HG02798 (cell line): Measurements from ENCODE around the gene TMEM134.
A peak's percentile ranks its signal among the peaks of the same experiment; 100 is the strongest.
"Not testable (repeated sequence)": the region's sequence is repeated elsewhere in the genome, so short reads cannot be mapped to it uniquely, and the experiment has no call there.

Source experiments
- ATAC-seq: cut with Tn5 transposase; IDR thresholded peaks from one replicate; pipeline ENCODE4 v1.9.1; 2021; ENCODE audit warnings: mild to moderate bottlenecking; ENCODE audit not compliant: unreplicated experiment, poor library complexity

The TMEM134 gene

GRCh38 chr11:67428052-67429001, 40.7 kb downstream of the TMEM134 start, which contains the start of gene RPS6KB2:
RPS6KB2 (plus strand) TSS chr11:67428494; CDS start chr11:67428546, 52 bp downstream.
- peak; percentile 91 for ATAC-seq

DNA sequence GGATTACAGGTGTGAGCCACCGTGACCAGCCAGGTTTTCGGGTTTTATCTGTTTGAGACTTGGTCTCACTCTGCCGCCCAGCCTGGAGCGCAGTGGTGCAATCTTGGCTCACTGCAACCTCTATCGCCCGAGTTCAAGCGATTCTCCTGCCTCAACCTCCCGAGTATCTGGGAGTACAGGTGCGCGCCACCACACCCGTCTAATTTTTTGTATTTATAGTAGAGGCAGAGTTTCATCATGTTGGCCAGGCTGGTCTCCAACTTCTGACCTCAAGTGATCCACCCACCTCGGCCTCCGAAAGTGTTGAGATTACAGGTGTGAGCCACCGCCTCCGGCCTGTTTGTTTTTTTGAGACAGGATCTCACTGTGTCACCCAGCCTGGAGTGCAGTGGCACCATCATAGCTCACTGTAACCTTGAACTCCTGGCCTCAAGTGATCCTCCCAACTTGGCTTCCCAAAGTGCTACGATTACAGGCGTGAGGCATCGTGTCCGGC, 41.6 kb downstream of the TMEM134 start:
- not testable (repeated sequence) for ATAC-seq

GRCh38 chr11:67423891-67424613, 45.0 kb downstream of the TMEM134 start:
- no peak for ATAC-seq

DNA sequence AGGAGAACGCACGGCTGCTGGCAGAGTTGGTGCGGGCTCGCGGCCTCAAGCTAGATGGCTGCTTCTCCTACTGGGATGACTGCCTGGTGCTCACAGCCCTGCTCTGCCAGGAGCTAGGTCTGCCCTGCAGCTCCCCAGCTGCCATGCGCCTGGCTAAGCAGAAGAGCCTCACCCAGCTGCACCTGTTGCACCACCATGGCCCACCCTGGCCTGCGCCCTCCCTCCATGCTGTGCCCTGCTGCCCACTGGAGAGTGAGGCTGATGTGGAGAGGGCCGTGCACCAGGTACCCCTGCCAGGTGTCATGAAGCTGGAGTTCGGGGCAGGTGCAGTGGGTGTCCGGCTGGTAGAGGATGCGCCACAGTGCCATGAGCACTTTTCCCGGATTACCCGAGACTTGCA, 45.6 kb downstream of the TMEM134 start:
- ATAC-seq: no peak

GRCh38 chr11:67422891-67423290, 46.2 kb downstream of the TMEM134 start:
- ATAC-seq: no peak

GRCh38 chr11:67421430-67422031, 47.5 kb downstream of the TMEM134 start:
- ATAC-seq: no peak

GRCh38 chr11:67420646-67421429, 48.2 kb downstream of the TMEM134 start:
- peak; percentile 90 for ATAC-seq

DNA sequence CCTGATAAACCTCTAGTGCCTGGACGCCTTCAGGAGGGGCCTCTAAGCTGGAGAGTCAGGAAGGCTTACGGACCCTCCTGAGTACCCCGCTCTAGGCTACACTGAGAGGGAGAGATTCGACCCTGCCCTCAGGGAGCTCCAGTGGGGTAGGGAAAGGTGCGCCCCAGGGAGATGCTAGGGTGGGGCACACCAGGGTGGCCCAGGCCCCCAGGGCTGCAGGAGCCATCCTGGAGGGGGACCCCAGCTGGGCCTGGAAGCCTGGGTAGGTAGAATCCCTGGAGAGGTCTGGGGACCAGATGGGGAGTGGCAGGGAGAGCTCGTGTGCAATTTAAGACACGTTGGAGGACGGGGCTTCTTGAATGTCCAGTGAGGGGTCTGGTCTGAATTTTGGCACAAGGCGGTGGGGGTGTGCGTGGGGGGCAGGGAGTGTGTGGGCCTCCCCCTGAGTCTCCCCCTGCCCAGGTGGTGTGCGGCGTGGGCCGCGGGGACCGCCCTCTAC, 48.9 kb downstream of the TMEM134 start:
- no peak for ATAC-seq

DNA sequence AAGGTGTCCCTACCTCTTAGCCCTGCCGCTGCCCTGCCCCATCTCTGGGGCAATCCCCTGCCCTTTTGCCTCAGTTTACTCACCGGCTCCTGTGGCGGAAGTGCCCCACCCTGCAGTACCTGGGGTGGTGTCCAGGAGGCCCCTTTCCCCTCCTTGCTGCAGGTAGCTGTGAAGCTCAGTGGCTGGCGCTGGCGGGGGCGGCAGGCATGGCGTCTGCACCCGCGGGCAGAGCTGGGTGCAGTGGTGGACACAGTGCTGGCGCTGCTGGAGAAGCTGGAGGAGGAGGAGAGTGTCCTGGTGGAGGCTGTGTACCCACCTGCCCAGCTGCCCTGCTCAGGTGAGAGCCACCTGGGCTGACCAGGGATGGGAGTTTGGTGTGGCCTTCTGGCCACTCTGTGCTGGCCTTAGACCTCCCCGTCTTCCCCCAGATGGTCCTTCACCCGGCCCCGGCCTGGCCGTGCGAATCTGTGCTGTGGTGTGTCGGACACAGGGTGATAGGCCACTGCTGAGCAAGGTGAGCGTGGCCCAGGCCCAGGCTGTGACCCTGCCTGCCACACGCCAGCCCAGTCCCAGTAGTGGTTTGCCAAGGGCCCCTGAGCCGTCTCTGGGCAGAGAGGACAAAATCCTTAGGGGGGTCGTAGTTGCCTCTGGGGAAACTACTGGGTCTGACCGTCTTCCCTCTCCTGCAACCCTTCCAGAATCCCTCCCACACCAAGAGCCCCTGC, 49.6 kb downstream of the TMEM134 start:
- no peak for ATAC-seq

DNA sequence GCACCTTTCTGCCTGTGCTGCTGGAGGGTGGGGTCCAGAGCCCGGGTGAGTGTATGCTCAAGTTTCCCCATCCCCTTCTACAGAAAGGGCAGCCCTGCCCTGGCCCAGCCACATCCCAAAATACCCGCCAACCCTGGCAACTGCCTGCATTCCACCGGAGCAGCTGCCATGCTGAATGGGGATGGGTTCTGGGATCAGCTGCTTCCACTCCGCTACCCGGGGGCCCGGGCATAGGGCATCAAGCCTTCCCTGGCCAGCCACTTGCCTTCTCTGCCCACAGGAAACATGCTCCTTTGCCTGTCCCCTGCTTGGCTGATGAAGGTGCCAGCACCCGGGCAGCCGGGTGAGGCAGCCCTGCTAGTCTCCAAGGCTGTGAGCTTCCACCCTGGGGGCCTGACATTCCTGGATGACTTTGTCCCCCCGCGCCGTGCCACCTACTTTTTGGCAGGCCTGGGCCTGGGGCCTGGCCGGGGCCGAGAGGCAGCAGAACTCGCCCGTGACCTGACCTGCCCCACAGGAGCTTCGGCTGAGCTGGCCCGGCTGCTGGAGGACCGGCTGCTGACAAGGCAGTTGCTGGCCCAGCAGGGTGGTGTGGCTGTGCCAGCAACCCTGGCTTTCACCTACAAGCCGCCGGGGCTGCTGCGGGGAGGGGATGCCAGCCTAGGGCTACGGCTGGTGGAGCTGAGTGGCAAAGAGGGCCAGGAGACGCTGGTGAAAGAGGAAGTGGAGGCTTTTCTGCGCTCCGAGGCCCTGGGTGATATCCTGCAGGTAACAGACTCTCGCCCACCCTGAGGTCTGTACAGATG, 50.4 kb downstream of the TMEM134 start:
- no peak for ATAC-seq

- ATAC-seq: no peak
These were observed 51.6 kb downstream of the TMEM134 start for GRCh38 chr11:67417425-67417824.

- ATAC-seq: no peak
These were observed 52.4 kb downstream of the TMEM134 start for GRCh38 chr11:67416416-67417335.

- no peak for ATAC-seq
These were observed 53.3 kb downstream of the TMEM134 start, which contains the start of gene CARNS1 for GRCh38 chr11:67415501-67416304. CARNS1 (plus strand) TSS chr11:67415678; CDS start chr11:67416200, 522 bp downstream.

DNA sequence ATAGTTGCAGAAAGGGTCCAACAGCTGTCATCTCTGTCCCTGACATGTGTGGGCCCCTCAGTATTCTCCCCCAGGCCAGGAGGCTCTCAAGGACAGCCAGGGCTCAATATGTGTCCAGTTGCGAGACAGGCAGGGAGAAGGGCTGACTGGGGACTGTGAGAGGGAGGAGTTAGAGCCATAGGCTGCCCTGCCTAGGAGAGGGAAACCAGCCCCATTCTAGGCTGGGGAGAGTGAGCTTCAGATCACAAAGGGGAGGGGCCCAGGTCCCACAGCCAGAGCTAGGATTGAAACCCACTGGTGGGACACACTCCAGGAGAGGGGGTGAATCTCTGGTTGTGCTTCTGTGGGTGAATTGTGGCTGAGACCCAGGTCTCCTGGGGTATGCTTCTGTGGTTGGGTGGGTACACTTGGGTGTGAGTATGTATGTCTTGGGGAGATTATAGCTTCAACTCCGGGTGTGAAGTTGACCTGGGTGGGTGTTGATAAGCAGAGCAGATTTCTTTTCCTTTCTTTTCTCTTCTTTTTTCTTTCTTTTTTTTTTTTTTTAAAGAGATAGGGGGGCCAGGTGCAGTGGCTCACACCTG, 55.7 kb downstream of the TMEM134 start:
- ATAC-seq: no peak

DNA sequence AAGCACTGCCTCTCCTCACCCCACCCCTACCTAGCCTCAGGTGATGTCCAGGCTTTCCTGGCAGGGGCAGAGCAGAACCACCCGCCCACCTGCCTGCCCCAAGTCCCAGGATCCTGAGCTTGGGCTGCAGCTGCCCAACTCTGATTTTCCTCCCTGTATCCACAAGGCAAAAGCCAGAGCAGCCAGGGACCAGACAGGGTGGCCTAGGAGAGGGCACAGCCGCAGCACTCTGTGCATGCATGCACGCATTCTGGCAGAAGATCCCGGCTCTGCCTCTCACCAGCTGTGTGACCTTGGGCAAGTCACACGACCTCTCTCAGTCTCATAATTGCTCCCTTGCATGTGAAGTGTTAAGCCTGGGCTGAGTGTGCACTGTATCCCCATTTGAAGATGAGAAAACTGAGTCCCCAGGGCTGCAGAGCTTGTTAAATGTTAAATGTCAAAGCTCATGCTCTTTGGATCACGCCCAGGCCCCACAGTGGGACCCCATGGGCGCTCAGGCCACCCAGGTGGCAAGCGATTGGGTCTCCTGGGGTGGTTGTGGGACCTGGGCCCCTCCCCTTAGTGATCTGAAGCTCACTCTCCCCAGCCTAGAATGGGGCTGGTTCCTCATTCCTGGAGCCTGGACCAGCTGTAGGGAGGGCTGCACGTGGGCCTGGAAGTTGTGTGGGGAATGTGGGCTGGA, 56.4 kb downstream of the TMEM134 start:
- no peak for ATAC-seq
